ENCODE results near the gene KCNK5. TPM values are rescaled to one million over a fixed set of nuclear protein-coding genes. Genes with fewer than 3 reads are reported as not detected.

KCNK5 gene
- total and polyA plus RNA-seq, 2 of the 8 experiments (the other 6 are each of a cell fraction or from before 2014, with no cell fraction given), result 20.9 to 44.3 TPM

GRCh38 chr6:39243809-39244208 is 14.5 kb upstream of the KCNK5 start (continued):
- no peak for TF ChIP-seq RAD21 (IDR thresholded peaks at IDR 0.05 in 1 of 2, conservative IDR thresholded peaks at IDR 0.05 in 1 of 2; ENCODE audit: low read depth in 2 of 2, low read length in 2 of 2)
- TF ChIP-seq GABPA (IDR thresholded peaks at IDR 0.05; ENCODE audit: borderline replicate concordance, insufficient read depth, low read length), result no peak
- TF ChIP-seq E2F6 (IDR thresholded peaks at IDR 0.05), result no peak
- TF ChIP-seq SP2 (IDR thresholded peaks at IDR 0.05; ENCODE audit: low read length), result no peak
